Muscle layer of duodenum (tissue), 2 donors: ENCODE data around the gene OR4D10.
"Not testable (repeated sequence)": the region's sequence is repeated elsewhere in the genome, so short reads cannot be mapped to it uniquely, and the experiment has no call there.

ENCODE experiments used
- H3K27ac ChIP-seq: one replicate; pipeline ENCODE4 v1.7.0; 2013; ENCODE audit warnings: mild to moderate bottlenecking, low read length
- H3K27me3 ChIP-seq: one replicate; pipeline ENCODE4 v1.7.0; 2013; ENCODE audit warnings: low read depth, mild to moderate bottlenecking, control low read depth, low read length
- H3K36me3 ChIP-seq, 2 donors: one replicate each; pipeline ENCODE4 v1.7.0; 2013; ENCODE audit warnings: low read length in 2 of 2, control low read depth in 1 of 2, mild to moderate bottlenecking in 1 of 2; ENCODE audit not compliant: insufficient read depth in 2 of 2, control insufficient read depth in 1 of 2
- H3K4me1 ChIP-seq, 2 donors: one replicate each; pipeline ENCODE4 v1.7.0; 2013; ENCODE audit warnings: low read length in 2 of 2, mild to moderate bottlenecking in 2 of 2, control low read depth in 1 of 2, moderate library complexity in 1 of 2; ENCODE audit not compliant: insufficient read depth in 2 of 2, control insufficient read depth in 1 of 2
- H3K4me3 ChIP-seq, 2 donors: one replicate each; pipeline ENCODE4 v1.7.0; 2013; ENCODE audit warnings: low read length in 2 of 2, low read depth in 1 of 2, mild to moderate bottlenecking in 1 of 2
- H3K9me3 ChIP-seq, 2 donors: one replicate each; pipeline ENCODE4 v1.7.0; 2013; ENCODE audit warnings: low read length in 2 of 2, control low read depth in 1 of 2, mild to moderate bottlenecking in 1 of 2; ENCODE audit not compliant: control insufficient read depth in 1 of 2
- donor health status: healthy.

Gene OR4D10

DNA sequence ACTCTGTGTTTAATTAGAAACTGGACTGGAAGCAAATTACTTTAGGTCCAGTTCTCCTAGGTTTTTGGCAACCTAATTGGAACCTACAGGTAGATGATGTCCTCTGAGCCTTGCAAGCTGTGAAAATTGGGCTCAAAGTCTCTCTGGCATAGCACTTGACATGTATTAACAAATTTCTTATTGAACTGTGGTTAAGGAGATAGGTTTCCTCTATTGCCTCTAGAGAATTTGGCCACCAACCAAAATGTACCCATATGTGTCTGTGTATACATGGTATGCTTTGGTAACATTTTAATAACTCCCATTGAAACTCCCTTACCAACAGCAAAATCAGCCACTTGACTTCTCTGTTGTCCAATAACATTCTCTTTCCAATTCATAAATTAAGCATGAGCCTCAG lies at the start of gene OR4D10:
Gene OR4D10, plus strand, starts transcription at position 301 of the 400 bp plus-strand sequence. CDS start 4,115 bp downstream, outside the sequence.
- no peaks in the 10 kb centered on the region for H3K36me3 ChIP-seq
- H3K4me3 ChIP-seq = no peak within 1 kb of the TSS

DNA sequence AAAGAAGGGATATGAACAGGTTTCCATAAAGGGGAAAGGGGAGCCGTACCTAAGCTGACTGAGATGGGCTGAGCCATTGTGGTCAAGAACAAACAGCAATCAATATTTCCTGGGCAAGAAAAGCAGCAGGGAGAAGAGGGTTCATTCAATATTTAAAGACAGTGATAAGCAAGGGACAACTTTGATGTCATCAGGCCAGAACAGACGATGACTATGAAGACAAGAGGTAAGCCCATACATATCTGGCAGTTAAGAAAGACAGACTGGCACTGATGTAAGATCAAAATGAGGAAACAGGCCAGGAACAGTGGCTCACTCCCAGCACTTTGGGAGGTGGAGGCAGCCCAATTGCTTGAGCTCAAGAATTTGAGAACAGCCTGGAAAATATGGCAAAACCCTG lies 49.3 kb upstream of the OR4D10 start:
- no peaks in the 10 kb centered on the region for H3K27me3 ChIP-seq
- no peaks in the 10 kb centered on the region for H3K36me3 ChIP-seq
- H3K4me3 ChIP-seq = no peak overlapping the region
- no peaks in the 10 kb centered on the region for H3K4me1 ChIP-seq
- no peak overlapping the region for H3K27ac ChIP-seq
- no peaks in the 10 kb centered on the region for H3K9me3 ChIP-seq

More for the DNA sequence above, at the start of gene OR4D10:
- H3K27me3 ChIP-seq = no peaks in the 10 kb centered on the region
- H3K4me1 ChIP-seq = no peaks in the 10 kb centered on the region
- no peaks in the 10 kb centered on the region for H3K9me3 ChIP-seq
- H3K27ac ChIP-seq = no peak within 1 kb of the TSS

DNA sequence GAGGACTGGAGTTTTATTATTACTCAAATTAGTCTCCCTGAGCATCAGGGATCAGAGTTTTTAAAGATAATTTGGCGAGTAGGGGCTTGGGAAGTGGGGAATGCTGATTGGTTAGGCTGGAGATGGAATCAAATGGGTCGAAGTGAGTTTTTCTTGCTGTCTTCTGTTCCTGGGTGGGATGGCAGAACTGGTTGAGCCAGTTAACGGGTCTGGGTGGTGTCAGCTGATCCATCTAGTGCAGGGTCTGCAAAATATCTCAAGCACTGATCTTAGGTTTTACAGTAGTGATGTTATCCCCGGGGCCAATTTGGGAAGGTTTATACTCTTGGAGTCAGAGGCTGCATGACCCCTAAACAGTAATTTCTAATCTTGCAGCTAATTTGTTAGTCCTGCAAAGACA lies 48.0 kb upstream of the OR4D10 start:
- Histone ChIP-seq H3K4me1 (no peaks in the 10 kb centered on the region), H3K9me3 (no peaks in the 10 kb centered on the region), H3K27me3 (no peaks in the 10 kb centered on the region), H3K36me3 (no peaks in the 10 kb centered on the region), H3K27ac (no peak overlapping the region), H3K4me3 (no peak overlapping the region)

DNA sequence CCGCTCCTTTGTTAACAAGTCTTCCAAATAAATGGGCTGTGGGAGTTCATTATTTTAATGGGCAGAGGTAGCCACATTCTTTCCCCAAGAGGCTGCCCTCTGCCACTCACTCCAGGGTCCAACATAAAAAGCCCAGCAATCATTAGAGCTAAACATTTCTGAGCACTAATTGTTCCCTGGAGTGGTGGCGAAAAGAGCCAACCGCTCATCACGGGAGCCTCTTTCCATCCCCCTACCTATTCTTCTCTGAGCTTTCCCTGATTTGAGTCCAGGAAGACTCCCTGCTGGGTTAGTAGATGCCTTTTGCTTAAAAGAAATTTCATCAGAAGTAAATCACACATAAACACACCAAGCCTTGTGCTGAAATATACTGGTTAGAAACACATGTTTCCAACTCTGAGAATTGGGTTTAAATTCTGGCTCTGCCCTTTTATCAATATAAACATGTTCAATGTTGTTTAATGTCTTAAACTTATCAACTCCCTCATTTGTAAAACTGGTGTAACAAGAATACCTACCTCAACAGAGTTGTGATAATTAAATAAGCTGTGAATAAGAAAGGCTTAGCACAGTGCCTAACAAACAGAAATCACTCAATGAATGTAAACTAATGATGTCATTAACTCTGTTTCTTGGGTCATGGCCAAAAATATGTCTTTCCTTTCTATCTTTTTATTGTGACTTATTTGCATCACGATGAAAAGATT lies 46.6 kb upstream of the OR4D10 start, which contains the start of gene OR5A2:
Gene OR5A2, minus strand, starts transcription at position 53 of the 707 bp plus-strand sequence. CDS start 3,460 bp downstream, outside the sequence.
- Histone ChIP-seq H3K36me3 (no peaks in the 10 kb centered on the region), H3K9me3 (no peaks in the 10 kb centered on the region), H3K4me3 (no peak within 1 kb of the TSS), H3K27me3 (no peaks in the 10 kb centered on the region), H3K27ac (no peak within 1 kb of the TSS), H3K4me1 (no peaks in the 10 kb centered on the region)

DNA sequence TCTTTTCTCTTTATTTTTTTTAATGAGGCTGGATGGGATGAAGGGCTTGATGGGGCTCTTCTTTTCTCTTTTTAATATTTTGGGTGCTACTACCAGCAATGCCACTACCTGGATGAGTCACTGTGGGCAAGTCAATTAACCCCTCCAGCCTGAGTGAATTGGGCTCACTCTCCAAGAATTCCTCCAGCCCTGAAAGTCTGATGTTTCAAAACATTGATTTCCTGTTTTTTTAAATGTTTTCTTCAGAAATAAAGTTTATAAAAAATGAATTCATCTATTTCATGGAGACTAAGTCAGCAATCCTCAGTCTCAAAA lies 46.1 kb upstream of the OR4D10 start:
- Histone ChIP-seq H3K4me1 (no peaks in the 10 kb centered on the region), H3K27me3 (no peaks in the 10 kb centered on the region), H3K36me3 (no peaks in the 10 kb centered on the region), H3K4me3 (no peak overlapping the region), H3K27ac (no peak overlapping the region), H3K9me3 (no peaks in the 10 kb centered on the region)

DNA sequence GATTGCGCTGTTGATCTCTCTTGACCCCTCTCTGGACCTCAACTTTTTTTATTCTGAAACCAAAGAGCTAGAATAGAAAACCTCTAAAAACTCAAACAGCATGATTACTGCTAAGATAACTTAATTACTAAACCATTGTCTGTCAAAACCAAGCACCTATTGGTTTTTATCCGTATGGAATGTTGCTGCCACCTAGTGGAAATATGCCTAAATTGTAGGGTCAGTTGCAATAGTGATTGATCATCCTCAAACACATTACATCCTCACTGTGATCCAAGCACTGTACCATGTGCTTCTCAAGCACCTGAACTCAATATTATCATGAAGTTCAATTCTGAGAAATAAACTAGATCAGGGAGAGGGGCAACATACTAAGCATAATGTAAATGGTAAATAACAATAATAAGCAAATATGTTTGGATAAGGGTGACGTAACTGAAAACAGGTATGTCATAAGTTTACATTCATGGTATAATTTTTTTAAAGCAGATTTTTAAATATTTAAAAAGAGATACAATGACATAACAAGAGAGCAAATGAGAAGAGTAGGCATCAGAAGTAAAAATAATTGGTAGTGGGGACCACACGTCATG lies 43.1 kb upstream of the OR4D10 start:
- H3K27ac ChIP-seq = no peak overlapping the region
- no peaks in the 10 kb centered on the region for H3K4me1 ChIP-seq
- H3K4me3 ChIP-seq = no peak overlapping the region
- H3K9me3 ChIP-seq = no peaks in the 10 kb centered on the region
- no peaks in the 10 kb centered on the region for H3K36me3 ChIP-seq
- no peaks in the 10 kb centered on the region for H3K27me3 ChIP-seq

DNA sequence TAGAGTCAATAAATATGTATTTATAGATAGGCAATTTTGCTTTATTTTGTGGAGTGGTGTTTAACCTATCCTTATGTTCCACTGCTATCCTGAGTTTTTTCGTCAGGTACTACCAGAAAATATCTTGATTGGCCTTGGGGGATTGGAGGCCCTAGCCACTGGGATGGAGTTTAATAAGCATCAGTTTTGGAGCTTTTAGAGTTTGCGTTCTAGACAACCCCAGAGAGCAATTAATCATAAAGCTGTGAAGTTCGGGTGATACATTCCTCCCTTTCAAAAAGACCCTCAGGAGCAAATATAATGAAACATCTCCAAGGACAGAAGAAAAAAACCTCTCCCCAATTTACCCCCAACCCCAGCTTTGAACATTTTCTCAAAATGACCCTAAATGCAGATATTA lies 36.9 kb upstream of the OR4D10 start, which contains the start of gene OR5A1:
Gene OR5A1, plus strand, starts transcription at position 301 of the 400 bp plus-strand sequence. CDS start 6,700 bp downstream, outside the sequence.
- Histone ChIP-seq H3K36me3 (no peaks in the 10 kb centered on the region), H3K9me3 (no peaks in the 10 kb centered on the region), H3K27ac (no peak within 1 kb of the TSS), H3K4me1 (no peaks in the 10 kb centered on the region), H3K4me3 (no peak within 1 kb of the TSS), H3K27me3 (no peaks in the 10 kb centered on the region)

DNA sequence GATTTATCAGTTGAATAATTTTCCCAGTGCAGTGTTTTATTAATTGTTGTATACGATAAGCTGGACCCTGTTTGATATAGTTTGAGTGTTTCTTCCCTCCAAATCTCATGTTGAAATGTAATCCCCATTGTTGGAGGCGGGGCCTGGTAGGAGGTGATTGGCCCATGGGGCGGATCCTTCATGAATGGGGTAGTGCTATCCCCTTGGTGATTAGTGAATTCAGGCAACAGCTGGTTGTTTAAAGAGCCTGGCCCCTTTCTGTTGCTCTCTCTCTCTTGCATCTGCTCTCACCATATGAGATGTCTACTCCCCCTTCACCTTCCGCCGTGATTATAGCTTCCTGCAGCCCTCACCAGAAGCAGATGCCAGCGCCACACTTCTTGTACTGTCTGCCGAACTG lies 35.3 kb upstream of the OR4D10 start:
- Histone ChIP-seq H3K4me1 (no peaks in the 10 kb centered on the region), H3K27ac (no peak overlapping the region), H3K9me3 (no peaks in the 10 kb centered on the region), H3K36me3 (no peaks in the 10 kb centered on the region), H3K4me3 (no peak overlapping the region), H3K27me3 (no peaks in the 10 kb centered on the region)

DNA sequence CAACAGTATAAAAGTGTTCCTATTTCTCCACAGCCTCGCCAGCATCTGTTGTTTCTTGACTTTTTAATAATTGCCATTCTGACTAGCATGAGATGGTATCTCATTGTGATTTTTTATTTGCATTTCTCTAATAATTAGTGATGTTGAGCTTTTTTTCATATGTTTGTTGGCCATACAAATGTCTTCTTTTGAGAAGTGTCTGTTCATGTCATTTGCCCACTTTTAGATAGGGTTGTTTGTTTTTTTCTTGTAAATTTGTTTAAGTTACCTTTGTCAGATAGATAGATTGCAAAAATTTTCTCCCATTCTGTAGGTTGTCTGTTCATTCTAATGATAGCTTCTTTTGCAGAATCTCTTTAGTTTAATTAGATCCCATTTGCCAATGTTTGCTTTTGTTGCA lies 27.5 kb upstream of the OR4D10 start:
- H3K4me3 ChIP-seq, H3K27me3 ChIP-seq, H3K4me1 ChIP-seq, H3K27ac ChIP-seq, H3K36me3 ChIP-seq, H3K9me3 ChIP-seq: not testable (repeated sequence)

DNA sequence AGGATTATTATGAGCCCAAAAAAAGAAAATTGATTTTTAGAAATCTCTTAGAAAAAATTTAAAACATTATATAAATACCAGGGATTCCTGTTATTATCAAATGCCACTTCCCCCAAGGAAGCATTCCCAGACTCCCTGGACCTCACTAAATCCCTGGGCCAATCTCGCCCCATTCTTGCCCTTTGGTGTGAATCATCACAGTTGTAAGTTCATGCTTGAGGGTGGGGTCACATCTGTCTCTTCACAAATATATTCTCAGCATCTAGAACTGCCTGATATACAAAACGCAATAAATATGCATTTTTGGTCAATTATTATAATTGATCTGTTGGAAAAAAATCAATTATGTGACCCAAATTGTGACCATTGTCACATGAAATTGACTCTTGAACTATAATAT lies 24.6 kb upstream of the OR4D10 start:
- no peak overlapping the region for H3K4me3 ChIP-seq
- H3K36me3 ChIP-seq = no peaks in the 10 kb centered on the region
- H3K4me1 ChIP-seq = no peaks in the 10 kb centered on the region
- no peaks in the 10 kb centered on the region for H3K9me3 ChIP-seq
- no peaks in the 10 kb centered on the region for H3K27me3 ChIP-seq
- H3K27ac ChIP-seq = no peak overlapping the region

DNA sequence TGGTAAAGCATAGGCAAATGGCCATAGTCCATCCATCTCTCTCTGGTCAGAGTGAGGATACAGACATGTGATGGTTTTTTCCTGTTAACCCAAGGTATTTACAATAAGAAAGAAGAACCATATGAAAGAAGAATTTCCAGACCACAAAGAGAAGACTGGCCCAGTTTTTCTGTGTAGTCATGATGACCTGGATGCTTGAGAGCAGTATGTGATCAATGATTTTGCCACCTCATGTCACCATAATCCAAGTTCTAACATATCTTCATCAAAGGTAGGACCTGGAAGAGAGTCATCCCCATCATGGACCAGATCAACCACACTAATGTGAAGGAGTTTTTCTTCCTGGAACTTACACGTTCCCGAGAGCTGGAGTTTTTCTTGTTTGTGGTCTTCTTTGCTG lies 16.5 kb upstream of the OR4D10 start, which contains the start of gene OR4D6:
Gene OR4D6, plus strand, starts transcription at position 301 of the 400 bp plus-strand sequence. Its CDS starts 0 bp downstream, at position 301.
- Histone ChIP-seq H3K9me3 (no peaks in the 10 kb centered on the region), H3K27me3 (no peaks in the 10 kb centered on the region), H3K36me3 (no peaks in the 10 kb centered on the region), H3K27ac (no peak within 1 kb of the TSS), H3K4me1 (no peaks in the 10 kb centered on the region), H3K4me3 (no peak within 1 kb of the TSS)

DNA sequence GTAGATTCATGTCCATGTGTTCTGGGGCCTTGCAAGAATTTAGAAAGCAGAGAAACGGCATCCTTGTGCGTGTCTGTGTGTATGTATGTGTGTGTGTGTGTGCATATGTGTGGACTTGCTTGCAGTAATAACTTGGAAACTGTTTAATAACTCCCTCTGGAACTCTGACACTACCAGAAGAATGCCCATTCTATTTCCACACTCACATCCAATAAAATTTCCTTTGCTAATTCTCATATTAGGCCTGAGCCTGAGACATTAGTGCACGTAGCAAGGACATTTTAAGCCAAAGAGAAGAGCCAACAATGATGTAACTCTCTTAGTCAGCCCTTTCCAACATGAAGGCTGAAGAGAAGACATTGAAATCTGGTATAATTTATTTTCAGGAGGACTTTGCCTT lies 13.2 kb upstream of the OR4D10 start:
- no peaks in the 10 kb centered on the region for H3K36me3 ChIP-seq
- H3K27ac ChIP-seq = no peak overlapping the region
- no peak overlapping the region for H3K4me3 ChIP-seq

More for the DNA sequence above, 13.2 kb upstream of the OR4D10 start:
- H3K4me1 ChIP-seq = no peaks in the 10 kb centered on the region
- H3K27me3 ChIP-seq = no peaks in the 10 kb centered on the region
- H3K9me3 ChIP-seq = no peaks in the 10 kb centered on the region
